Upper lobe of right lung (tissue), 1 donor: ENCODE data around the gene RETN. TPM values are rescaled to one million over a fixed set of nuclear protein-coding genes. Genes with fewer than 3 reads are reported as not detected.

Experiments used
- ATAC-seq: fragments of 200-7000 bp; cut with Tn5 transposase; one replicate; pipeline ENCODE4 v1.9.1; 2020; ENCODE audit warnings: mild to moderate bottlenecking, moderate library complexity
- DNase-seq: peaks from one replicate; pipeline ENCODE4 v3.0.0-alpha.2; 2020
- H3K27ac ChIP-seq: fragments of 200-600 bp; one replicate; pipeline ENCODE4 v1.8.0; 2022
- H3K27me3 ChIP-seq: fragments of 200-600 bp; one replicate; pipeline ENCODE4 v1.8.0; 2022; ENCODE audit warnings: mild to moderate bottlenecking
- H3K36me3 ChIP-seq: fragments of 200-600 bp; one replicate; pipeline ENCODE4 v1.8.0; 2022
- H3K4me1 ChIP-seq: fragments of 200-600 bp; one replicate; pipeline ENCODE4 v1.8.0; 2022
- H3K4me3 ChIP-seq: fragments of 200-600 bp; one replicate; pipeline ENCODE4 v1.8.0; 2022; ENCODE audit warnings: mild to moderate bottlenecking
- H3K9me3 ChIP-seq: fragments of 200-600 bp; one replicate; pipeline ENCODE4 v1.8.0; 2022
- CTCF ChIP-seq: fragments of 200-600 bp; IDR thresholded peaks from one replicate; pipeline ENCODE4 v1.8.0; 2022; ENCODE audit warnings: antibody characterized with exemption
- intact Hi-C: fragments of 100-400 bp; cut with DNase I; formaldehyde crosslinking; loops from one replicate; pipeline ENCODE4 v1.11.0; 2022
- total RNA-seq: library from RNA; stranded (reverse); fragmentation: NEBNext Ultra II Directional; extraction: Animal tissue kit (Norgen Biotek cat#: 25700); gene quantifications from one replicate; pipeline ENCODE4 v1.2.1, GENCODE V29; 2021
- donor health status: DM: no; HTN: yes; CAD: no; lungs with severe emphysema.

Gene RETN
- total RNA-seq, 1 donor from 2014 or later = 12.5 TPM

GRCh38 chr19:7692417-7693088, 23.7 kb downstream of the RETN start:
- DNase-seq (no peak), ATAC-seq (no peak)
- no peak for TF ChIP-seq CTCF
- no peak overlapping the region for H3K4me3 ChIP-seq
- H3K27ac ChIP-seq = no peak overlapping the region
- no peaks in the 10 kb centered on the region for H3K36me3 ChIP-seq
- no peaks in the 10 kb centered on the region for H3K9me3 ChIP-seq
- no peaks in the 10 kb centered on the region for H3K4me1 ChIP-seq
- intact Hi-C loops = no loop called here
- H3K27me3 ChIP-seq = peaks cover 9% of the 10 kb centered on the region

GRCh38 chr19:7694499-7694898, 25.6 kb downstream of the RETN start:
- intact Hi-C loops = no loop called here
- Histone ChIP-seq H3K4me3 (no peak overlapping the region), H3K27me3 (peaks cover 19% of the 10 kb centered on the region), H3K9me3 (no peaks in the 10 kb centered on the region), H3K27ac (no peak overlapping the region), H3K36me3 (no peaks in the 10 kb centered on the region), H3K4me1 (no peaks in the 10 kb centered on the region)
- DNase-seq (no peak), ATAC-seq (no peak)
- no peak for TF ChIP-seq CTCF

- H3K4me1 ChIP-seq = no peaks in the 10 kb centered on the region
- no peaks in the 10 kb centered on the region for H3K9me3 ChIP-seq
- H3K36me3 ChIP-seq = no peaks in the 10 kb centered on the region
- peaks cover 30% of the 10 kb centered on the region for H3K27me3 ChIP-seq
- intact Hi-C loops = no loop called here
- H3K27ac ChIP-seq = no peak overlapping the region
- no peak overlapping the region for H3K4me3 ChIP-seq
- TF ChIP-seq CTCF = no peak
- no peak for ATAC-seq
- DNase-seq = no peak
Observed at GRCh38 chr19:7697721-7698287, 29.0 kb downstream of the RETN start.

- no peaks in the 10 kb centered on the region for H3K4me1 ChIP-seq
- no peaks in the 10 kb centered on the region for H3K9me3 ChIP-seq
- no peak for DNase-seq
- no peak for TF ChIP-seq CTCF
- H3K27ac ChIP-seq = no peak overlapping the region
- H3K36me3 ChIP-seq = no peaks in the 10 kb centered on the region
- no peak for ATAC-seq
- intact Hi-C loops = no loop called here
- H3K27me3 ChIP-seq = peaks cover 30% of the 10 kb centered on the region
- no peak overlapping the region for H3K4me3 ChIP-seq
Observed at GRCh38 chr19:7698583-7698982, 29.7 kb downstream of the RETN start.

- no peaks in the 10 kb centered on the region for H3K4me1 ChIP-seq
- H3K27ac ChIP-seq = no peak overlapping the region
- DNase-seq = no peak
- intact Hi-C loops = no loop called here
- no peak for TF ChIP-seq CTCF
- H3K4me3 ChIP-seq = no peak overlapping the region
- no peaks in the 10 kb centered on the region for H3K9me3 ChIP-seq
- H3K36me3 ChIP-seq = no peaks in the 10 kb centered on the region
- H3K27me3 ChIP-seq = peaks cover 30% of the 10 kb centered on the region
- ATAC-seq = no peak
Observed at GRCh38 chr19:7699003-7699402, 30.2 kb downstream of the RETN start.
